ENCODE results near the gene C10orf90.

Gene C10orf90, protein sequence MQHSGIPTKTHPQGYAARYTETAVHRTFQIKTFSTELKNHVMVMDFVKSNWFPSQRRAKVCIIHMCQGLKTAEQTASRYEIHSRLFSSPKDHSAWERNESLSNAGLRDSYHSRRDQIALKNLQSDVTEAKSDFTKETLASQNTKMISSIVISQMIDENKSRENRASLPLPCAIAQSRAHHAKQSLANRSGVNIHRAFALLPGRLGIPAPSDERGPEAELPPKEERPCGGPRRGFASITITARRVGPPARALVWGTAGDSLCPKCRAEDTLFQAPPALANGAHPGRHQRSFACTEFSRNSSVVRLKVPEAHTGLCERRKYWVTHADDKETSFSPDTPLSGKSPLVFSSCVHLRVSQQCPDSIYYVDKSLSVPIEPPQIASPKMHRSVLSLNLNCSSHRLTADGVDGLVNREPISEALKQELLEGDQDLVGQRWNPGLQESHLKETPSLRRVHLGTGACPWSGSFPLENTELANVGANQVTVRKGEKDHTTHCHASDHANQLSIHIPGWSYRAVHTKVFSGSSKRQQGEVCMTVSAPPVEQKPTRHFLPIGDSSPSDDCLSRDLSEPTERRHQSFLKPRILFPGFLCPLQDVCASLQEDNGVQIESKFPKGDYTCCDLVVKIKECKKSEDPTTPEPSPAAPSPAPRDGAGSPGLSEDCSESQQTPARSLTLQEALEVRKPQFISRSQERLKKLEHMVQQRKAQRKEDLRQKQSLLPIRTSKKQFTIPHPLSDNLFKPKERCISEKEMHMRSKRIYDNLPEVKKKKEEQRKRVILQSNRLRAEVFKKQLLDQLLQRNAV

DNA sequence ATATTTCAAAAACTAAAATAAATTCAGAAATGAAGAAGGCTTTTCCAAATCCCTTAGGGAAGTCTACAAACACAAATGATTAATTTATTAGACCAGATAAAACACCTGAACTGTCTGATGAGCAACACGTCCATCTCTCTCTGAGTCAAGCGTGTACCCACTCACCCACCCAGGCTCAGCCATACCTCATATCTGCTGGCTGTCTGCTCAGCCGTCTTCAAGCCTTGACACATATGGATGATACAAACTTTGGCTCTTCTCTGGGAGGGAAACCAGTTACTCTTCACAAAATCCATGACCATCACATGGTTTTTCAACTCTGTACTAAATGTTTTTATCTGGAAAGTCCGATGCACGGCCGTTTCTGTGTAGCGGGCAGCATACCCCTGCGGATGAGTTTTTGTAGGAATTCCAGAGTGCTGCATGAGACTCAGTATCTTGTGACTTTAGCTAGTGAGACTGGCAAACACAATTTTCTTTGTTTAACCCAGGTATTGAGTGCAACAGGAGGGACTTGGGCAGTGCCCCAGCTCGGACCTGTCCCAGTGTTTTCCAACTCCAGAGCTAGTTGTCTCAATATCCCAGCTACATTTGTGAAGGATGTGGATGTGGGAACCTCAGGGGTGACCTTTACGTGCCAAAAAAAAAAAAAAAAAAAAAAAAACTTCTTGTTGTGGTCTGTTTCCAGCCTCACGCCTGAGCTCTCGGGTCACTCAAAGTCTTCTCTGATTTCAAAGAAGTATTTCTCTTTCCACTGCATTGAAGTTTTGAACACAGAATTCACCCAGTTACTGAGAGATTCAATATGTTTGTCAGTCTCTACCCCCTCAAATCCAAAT is at the start of gene C10orf90:
Gene C10orf90 (minus strand): TSS at position 638 of the 839 bp plus-strand sequence. CDS start 213 bp downstream, at position 425.
- H3K27ac ChIP-seq (ENCODE audit: poor library complexity, severe bottlenecking) = no peak within 1 kb of the TSS
- DNase-seq (ENCODE audit: low spot score) (no peak), ATAC-seq (ENCODE audit: low read depth) (no peak)
- H3K27me3 ChIP-seq (ENCODE audit: insufficient read depth, poor library complexity, severe bottlenecking) = no peaks in the 10 kb centered on the region
- no peaks in the 10 kb centered on the region for H3K4me1 ChIP-seq (ENCODE audit: insufficient read depth, poor library complexity, severe bottlenecking)
- H3K36me3 ChIP-seq (ENCODE audit: low read depth) = no peaks in the 10 kb centered on the region
- no peak within 1 kb of the TSS for H3K4me3 ChIP-seq (ENCODE audit: severe bottlenecking)
- no peak for TF ChIP-seq CTCF (IDR thresholded peaks at IDR 0.05; ENCODE audit: poor library complexity, severe bottlenecking)
- H3K9me3 ChIP-seq (ENCODE audit: severe bottlenecking) = no peaks in the 10 kb centered on the region

DNA sequence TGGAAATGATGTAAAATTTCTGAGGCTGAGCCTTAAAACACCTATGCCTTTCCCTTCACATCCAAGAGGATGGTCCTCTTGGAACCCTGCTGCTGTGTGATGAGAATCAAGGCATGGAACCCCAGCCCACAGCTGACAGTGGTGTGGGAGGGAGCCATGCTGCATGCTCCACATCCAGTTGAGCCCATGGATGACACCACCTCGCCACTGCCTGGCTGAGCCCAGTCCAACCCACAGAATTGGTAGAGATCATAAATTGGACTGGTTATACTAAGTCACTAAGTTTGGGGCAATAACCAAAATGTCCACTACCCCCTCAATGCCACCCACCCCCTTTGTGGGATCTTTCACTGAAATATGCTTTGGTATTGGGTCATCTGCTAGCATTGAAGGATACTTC is 45.9 kb upstream of the C10orf90 start:
- ATAC-seq (ENCODE audit: low read depth) (no peak), DNase-seq (ENCODE audit: low spot score) (no peak)
- H3K27me3 ChIP-seq (ENCODE audit: insufficient read depth, poor library complexity, severe bottlenecking) = peaks cover 3% of the 10 kb centered on the region

DNA sequence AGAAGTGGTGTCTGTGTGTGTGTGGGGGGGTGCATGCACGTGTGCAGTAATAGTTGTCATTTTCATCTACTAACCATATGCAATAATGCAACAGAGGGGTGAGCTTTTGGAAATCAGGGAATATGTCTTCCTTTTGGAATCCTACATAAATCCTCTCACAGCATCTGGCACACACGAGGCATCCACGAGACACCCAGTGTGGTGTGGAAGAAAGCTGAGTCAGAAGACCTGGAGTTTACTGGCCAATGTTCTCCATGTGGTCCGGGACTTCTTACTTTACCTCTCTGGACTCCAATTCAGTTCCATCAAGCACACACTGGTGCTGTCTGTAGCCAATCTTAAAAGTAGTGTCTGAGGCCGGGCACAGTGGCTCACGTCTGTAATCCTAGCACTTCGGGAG is 43.1 kb upstream of the C10orf90 start:
- Histone ChIP-seq H3K4me1 (ENCODE audit: insufficient read depth, poor library complexity, severe bottlenecking) (no peaks in the 10 kb centered on the region), H3K9me3 (ENCODE audit: severe bottlenecking) (no peaks in the 10 kb centered on the region), H3K36me3 (ENCODE audit: low read depth) (no peaks in the 10 kb centered on the region), H3K27ac (ENCODE audit: poor library complexity, severe bottlenecking) (no peak overlapping the region), H3K27me3 (ENCODE audit: insufficient read depth, poor library complexity, severe bottlenecking) (no peaks in the 10 kb centered on the region), H3K4me3 (ENCODE audit: severe bottlenecking) (no peak overlapping the region)
- no peak for TF ChIP-seq CTCF (IDR thresholded peaks at IDR 0.05; ENCODE audit: poor library complexity, severe bottlenecking)
- ATAC-seq (ENCODE audit: low read depth) = no peak
- no peak for DNase-seq (ENCODE audit: low spot score)

More for the DNA sequence above, 45.9 kb upstream of the C10orf90 start:
- Histone ChIP-seq H3K4me3 (ENCODE audit: severe bottlenecking) (no peak overlapping the region), H3K9me3 (ENCODE audit: severe bottlenecking) (no peaks in the 10 kb centered on the region), H3K36me3 (ENCODE audit: low read depth) (no peaks in the 10 kb centered on the region), H3K27ac (ENCODE audit: poor library complexity, severe bottlenecking) (no peak overlapping the region), H3K4me1 (ENCODE audit: insufficient read depth, poor library complexity, severe bottlenecking) (no peaks in the 10 kb centered on the region)
- TF ChIP-seq CTCF (IDR thresholded peaks at IDR 0.05; ENCODE audit: poor library complexity, severe bottlenecking) = no peak

GRCh38 chr10:126712681-126713080 is 42.2 kb upstream of the C10orf90 start:
- H3K4me3 ChIP-seq (ENCODE audit: severe bottlenecking) = no peak overlapping the region
- no peak overlapping the region for H3K27ac ChIP-seq (ENCODE audit: poor library complexity, severe bottlenecking)
- H3K36me3 ChIP-seq (ENCODE audit: low read depth) = no peaks in the 10 kb centered on the region
- no peaks in the 10 kb centered on the region for H3K27me3 ChIP-seq (ENCODE audit: insufficient read depth, poor library complexity, severe bottlenecking)
- H3K9me3 ChIP-seq (ENCODE audit: severe bottlenecking) = no peaks in the 10 kb centered on the region
- DNase-seq (ENCODE audit: low spot score) (no peak), ATAC-seq (ENCODE audit: low read depth) (no peak)
- TF ChIP-seq CTCF (IDR thresholded peaks at IDR 0.05; ENCODE audit: poor library complexity, severe bottlenecking) = no peak
- no peaks in the 10 kb centered on the region for H3K4me1 ChIP-seq (ENCODE audit: insufficient read depth, poor library complexity, severe bottlenecking)

Data from RWPE2 (cell line).